ENCODE data around the gene PDE10A.
"Not testable (repeated sequence)": the region's sequence is repeated elsewhere in the genome, so short reads cannot be mapped to it uniquely, and the experiment has no call there.

The PDE10A gene

DNA sequence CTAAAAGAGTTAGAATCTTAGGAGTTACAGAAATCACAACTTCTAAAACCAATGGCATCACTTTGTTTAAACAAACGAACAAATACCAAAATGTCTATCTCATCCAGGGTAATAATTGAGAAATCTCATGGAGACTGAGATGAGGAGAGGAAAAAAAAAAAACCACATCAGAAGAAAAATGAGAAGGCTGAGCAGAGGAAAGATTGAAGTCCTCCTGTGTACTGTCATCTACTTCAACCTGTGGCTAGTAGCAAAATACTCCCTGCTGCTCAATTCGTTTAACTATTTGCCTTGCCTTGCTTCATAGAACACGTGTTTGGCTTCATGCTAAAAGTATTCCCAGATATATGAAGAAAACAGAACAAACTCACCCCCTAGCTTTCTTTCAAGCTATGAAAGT, 143.7 kb downstream of the PDE10A start:
- DNase-seq = no peak

GRCh38 chr6:165515963-165516624, 146.9 kb downstream of the PDE10A start:
- DNase-seq = no peak

DNA sequence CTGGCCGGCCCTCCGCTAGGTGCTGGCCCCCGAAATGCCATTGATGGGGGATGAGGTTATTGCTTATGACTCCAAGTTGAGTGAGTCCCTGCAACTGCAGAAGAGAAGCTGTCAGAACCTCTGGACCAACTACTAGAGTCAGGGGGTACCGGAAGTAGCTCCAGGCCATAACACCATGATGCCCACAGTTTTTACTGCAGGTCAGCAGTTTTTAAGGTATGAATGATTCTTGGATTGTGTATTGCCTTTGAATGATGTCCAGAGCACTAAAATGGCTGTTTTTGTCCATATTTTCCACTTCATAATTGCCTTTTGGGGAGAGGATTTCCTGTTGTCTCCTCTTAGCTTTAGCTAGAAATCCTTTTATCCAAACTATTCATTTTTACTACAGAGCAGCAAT, 148.4 kb downstream of the PDE10A start:
- no peak for DNase-seq

DNA sequence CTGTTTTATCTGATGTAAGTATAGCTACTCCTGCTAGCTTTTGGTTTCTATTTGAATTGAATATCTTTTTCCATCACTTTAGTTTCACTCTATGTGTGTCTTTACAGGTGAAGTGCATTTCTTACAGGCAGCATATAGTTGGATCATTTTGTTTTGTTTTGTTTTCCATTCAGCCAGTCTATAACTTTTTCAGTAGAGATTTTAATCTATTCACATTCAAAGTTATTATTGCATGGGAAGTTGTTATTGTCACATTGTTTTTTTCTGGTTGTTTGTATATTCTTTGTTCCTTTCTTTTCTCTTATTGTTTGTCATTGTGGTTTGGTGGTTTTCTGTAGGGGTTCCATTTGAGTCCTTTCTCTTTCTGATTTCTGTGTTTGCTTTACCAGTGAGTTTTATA, 151.2 kb downstream of the PDE10A start:
- DNase-seq = no peak

GRCh38 chr6:165508321-165508869, 154.6 kb downstream of the PDE10A start:
- no peak for DNase-seq

DNA sequence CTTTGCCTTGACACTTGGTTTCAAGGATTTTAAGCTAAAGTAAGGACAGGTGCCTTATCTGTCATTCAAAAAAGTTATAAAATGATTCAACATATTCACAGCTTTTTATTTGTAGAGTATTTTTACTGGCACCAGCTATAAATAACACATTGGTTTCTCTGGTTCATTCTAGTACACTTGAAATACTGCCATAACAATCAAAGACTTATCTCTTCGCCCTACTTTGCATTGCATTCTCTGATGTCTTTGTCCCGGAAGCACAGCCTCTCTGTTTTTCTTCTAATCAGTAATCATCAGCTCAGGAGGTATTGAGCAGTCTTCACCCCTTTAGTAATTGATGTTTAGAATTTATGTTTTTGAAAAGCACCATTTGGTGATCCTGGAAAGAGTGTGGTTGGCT, 156.4 kb downstream of the PDE10A start:
- no peak for DNase-seq

DNA sequence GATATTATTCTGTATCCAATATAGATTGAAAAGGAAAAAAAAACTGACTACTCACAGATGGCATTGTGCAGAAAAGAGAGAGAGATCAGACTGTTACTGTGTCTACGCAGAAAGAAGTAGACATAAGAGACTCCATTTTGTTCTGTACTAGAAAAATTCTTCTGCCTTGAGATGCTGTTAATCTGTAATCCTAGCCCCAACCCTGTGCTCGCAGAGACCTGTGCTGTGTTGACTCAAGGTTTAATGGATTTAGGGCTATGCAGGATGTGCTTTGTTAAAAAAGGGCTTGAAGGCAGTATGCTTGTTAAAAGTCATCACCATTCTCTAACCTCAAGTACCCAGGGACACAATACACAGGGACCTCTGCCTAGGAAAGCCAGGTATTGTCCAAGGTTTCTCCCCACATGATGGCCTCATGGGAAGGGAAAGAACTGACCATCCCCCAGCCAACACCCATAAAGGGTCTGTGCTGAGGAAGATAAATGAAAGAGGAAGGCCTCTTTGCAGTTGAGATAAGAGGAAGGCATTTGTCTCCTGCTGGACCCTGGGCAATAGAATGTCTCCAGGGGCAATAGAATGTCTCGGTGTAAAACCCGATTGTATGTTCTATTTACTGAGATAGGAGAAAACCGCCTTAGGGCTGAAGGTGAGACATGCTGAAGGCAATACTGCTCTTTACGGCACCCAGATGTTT, 162.7 kb downstream of the PDE10A start:
- not testable (repeated sequence) for DNase-seq

GRCh38 chr6:165497472-165497871, 165.6 kb downstream of the PDE10A start:
- DNase-seq = no peak

- DNase-seq = no peak
These were observed 174.3 kb downstream of the PDE10A start for GRCh38 chr6:165488624-165489295.

DNA sequence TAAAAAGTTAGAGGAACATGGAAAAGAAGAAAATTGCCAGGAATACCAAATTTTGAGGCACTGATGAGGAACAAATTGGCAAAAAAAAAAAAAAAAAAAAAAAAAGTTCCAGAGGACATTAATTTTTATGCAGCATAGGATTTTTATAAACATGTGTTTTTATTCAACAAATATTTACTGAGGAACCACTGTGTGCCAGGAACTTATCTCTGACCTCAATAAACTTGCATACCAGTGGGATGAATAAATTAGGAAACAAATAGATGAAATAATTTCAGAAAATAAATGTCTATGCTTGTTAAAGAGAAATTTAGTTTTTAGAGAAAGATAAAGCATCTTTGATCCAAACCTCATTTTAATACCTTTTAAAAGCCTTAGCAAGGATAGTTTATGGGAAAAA, 175.1 kb downstream of the PDE10A start:
- DNase-seq = no peak

DNA sequence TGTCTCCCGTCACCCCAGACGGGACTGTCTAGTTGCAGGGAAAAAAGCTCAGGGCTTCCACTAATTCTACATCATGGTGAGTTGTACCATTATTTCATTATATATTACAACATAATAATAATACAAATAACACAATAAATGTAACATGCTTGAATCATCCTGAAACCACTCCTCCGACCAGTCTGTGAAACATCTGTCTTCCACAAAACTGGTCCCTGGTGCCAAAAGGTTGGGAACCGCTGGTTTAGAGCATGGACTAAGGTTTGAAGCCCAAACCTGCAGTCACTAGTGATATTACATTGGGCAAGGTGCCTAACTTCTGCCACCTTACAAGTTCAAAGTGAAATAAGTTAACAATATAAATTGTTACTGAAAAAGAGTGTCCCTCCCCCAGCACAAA, 175.7 kb downstream of the PDE10A start:
- no peak for DNase-seq

DNA sequence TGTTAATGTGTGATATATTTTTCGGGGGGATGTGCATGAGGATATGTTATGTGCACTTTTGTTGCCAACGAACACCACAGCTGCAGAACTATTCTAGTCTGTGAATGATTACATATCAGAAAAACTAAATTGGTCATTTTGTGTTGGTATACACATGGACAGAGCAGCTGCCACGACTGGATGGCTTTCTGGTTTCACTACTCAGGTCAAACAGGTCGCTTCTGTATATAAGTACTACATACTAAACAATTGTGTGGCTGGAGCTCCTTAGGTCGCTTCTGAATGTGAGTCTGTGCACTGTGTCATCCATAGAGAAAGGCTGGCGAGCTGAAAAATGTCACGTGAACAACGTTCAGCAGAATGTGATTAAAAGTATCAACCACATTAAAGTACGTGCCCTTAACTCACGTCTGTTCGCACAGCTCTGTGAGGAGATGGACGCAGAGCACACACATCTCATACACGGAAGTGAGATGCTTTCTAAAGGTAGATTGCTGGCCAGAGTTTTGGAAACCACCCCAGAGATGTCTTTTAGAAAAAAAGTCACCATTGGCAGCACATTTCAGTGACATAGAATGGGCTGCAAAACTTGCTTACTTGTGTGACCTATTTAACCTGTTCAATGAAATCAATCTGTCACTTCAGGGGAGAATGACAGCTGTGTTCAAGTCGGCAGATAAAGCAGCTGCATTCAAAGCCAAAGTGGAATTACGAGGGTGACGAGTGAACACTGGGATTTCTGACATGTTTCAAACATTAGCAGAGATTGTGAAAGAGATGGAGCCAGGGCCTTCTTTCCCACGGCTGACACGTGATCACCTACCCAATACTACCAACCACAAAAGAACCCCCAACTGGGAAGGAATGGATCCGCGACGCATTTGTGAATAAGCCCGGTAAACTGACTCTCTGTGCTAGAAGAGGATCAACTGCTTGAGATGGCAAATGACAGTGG, 176.6 kb downstream of the PDE10A start:
- DNase-seq = no peak

DNA sequence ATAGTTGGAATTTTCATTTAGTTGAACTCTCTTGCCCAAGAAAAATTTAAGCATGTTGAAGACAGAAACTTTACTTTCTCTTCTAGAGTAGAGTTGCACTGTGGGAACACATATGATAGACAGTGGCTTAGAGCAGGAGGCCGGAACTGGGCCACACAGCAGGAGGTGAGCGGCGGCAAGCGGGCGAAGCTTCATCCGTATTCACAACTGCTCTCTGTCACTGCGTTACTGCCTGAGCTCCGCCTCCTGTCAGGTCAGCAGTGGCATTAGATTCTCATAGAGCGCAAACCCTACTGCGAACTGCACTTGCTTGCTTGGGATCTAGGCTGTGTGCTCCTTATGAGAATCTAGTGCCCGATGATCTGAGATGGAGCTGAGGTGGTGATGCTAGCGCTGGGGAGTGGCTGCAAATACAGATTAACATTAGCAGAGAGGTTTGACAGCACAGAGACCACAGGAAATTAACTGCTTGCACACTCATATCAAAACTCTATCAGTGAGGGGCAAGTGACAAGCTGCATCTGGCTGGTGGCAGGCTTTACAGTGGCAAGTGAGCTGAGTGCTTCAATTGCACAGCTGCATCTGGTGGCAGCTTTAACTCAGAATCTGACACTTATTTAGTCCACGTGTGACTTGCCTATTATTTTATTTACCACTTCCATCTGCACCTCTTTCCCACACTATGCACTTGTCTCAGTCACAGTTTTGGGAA, 178.7 kb downstream of the PDE10A start:
- no peak for DNase-seq

DNA sequence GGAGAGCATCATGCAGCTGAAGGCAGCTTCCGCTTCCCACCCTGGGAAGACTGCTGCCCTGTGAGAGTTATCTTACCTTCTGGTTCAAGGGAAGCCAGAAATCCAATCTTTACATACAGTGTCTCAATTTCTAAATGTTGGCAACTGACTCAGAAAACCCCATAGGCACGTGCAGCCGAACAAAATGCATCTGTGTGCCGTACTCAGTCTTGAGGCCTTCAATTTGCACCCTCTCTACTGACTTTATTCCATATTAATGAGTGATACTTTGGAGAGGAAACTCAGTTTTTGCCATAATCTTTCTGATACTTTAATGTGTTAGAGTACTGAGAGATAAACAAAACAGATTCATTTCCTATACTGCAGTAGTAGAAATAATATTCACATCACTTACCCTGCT, 181.1 kb downstream of the PDE10A start:
- no peak for DNase-seq

- no peak for DNase-seq
These were observed 182.1 kb downstream of the PDE10A start for GRCh38 chr6:165480916-165481315.

DNA sequence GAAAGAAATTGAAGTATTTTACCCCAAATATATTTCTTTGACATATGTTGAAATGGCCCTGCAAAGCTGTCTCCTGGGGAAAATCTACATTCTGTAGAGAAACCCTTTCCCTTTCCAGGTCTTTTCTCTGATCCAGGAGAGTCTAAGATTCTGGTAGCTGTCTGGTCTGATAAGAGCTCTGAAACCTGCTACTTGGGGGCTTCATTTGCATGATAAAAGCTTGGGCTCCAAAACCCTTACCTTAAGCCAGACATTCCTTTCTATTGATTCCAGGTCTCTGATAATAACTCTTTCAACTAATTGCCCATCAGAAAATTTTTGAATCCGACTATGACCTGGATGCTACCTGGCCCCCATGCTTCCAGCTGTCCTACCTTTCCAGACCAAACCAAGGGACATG, 184.5 kb downstream of the PDE10A start:
- no peak for DNase-seq

DNA sequence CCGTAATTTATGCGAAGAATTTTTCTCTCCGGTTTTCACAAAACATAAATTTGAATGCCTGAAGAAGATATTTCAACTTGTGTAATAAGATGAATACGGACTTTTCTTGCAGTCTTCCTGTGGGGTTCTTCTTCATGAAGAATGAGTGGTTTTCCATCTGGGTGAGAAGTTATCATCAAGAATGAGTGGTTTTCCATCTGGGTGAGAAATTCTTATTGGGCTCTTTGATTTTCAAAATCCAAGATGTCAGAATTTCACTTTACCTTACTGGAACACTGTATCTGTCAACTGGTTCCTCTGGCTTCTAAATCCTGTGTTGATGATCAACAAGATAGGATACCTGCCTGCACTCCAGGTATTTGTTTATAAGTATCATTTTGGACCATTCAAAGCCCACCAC, 193.6 kb downstream of the PDE10A start:
- no peak for DNase-seq

DNA sequence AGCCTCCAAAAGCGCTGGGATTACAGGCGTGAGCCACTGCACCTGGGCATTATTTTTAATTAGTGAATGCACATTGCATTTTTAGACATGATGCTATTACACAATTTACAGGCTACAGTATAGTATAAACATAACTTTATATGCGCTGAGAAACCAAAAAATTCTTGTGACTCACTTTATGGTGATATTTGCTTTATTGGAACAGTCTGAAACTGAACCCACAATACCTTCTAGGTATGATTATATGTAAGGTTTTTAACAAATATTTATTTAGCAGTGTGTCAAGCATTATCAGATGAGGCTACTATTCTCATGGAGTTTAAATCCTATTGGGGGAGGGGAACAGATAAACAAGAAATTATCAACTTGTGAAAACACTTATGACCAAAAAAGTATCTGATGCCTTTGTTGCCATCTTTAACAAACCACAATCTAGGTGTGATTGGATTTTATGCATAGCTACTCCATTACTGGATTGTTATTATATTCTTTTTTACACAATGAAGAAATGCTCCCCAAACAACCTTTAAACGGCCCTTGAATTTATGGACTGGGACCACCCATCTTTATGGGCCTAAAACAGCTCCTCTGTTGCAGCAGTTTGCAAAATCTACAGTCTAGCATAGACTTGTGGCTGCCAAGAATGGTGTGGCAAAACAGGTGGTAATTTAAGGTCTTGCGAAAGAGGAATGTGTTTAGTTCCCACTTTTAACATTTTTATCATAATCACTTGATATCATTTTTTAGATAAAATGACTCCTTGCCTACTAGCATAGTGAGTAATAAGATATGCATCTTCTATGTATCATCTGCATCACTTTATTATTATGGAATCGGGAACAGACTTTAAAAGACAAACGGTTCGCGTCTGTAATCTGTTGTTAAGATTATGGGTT, 194.5 kb downstream of the PDE10A start:
- DNase-seq = no peak

DNA sequence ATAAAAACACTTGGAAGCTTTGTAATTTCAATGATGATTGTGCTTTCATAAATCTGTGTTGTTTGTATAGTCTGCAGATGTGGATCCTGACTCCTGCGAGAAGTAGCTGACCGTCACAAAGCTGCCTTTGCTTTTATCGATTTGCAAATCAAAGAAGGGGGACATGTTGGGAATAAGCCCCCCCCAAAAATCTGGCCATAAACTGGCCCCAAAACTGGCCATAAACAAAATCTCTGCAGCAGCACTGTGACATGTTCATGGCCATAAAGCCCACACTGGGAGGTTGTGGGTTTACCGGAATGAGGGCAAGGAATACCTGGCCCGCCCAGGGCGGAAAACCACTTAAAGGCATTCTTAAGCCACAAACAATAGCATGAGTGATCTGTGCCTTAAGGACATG, 199.5 kb downstream of the PDE10A start:
- DNase-seq = not testable (repeated sequence)

DNA sequence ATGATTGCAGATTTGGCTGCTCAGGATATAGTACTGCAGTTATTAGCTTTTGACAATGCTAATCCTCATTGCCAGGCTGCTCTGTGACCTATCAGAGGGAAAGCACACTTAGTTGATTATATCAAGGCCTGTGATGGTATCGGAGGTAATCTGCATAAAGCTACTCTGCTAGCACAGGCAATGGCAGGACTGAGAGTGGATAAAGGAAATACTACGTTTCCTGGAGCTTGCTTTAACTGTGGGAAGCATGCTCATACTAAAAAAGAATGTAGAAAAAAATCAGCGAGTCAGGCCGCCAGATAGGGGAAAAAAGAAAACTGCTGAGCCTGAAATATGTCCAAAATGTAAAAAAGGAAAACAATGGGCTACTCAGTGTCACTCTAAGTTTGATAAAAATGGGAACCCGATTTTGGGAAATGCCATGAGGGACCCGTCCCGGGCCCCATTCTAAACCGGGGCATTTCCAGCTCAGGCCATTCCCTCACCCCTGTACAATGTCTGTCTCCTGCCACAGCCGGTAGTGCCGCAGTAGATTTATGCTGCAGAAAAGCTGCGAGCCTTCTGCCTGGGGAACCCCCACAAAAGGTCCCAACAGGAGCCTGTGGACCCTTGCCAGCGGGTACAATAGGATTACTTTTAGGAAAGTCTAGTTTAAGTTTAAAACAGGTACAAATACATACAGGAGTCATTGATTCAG, 203.3 kb downstream of the PDE10A start:
- DNase-seq = not testable (repeated sequence)

Measured in CD4-positive, alpha-beta T cell treated with Interleukin-17A for 4 hours (primary cell).